HEK293 (cell line): ENCODE data around the gene PTPRN2.

Experiments used
- CTCF ChIA-PET: fragments of 350-600 bp; formaldehyde crosslinking; extraction: SDS; loops from one replicate; lab custom pipeline; 2021; ENCODE audit warnings: antibody characterized with exemption; lab: Yijun Ruan, JAX
- POLR2A ChIA-PET: fragments of 300-600 bp; formaldehyde crosslinking; extraction: SDS; loops from one replicate; lab custom pipeline; 2020; ENCODE audit warnings: antibody characterized with exemption, inconsistent platforms; lab: Yijun Ruan, JAX
- H3K27ac ChIP-seq: fragments of 200-500 bp; sonication (Bioruptor generic); 2 replicates; pipeline ENCODE4 v1.5.1; 2014; ENCODE audit warnings: low read depth, low read length, control low read depth, inconsistent platforms; ENCODE audit errors: extremely low read depth
- H3K36me3 ChIP-seq, 2 experiments: fragments of 200-500 bp in 1 of 2; sonication (Bioruptor generic) in 1 of 2; 1 replicate in 1 of 2; 2 replicates in 1 of 2; pipeline ENCODE4 v1.5.1; 2014 to 2017; ENCODE audit warnings: inconsistent platforms in 2 of 2, low read length in 2 of 2; ENCODE audit not compliant: control insufficient read depth in 2 of 2, insufficient read depth in 1 of 2
- H3K4me1 ChIP-seq: fragments of 200-500 bp; sonication (Bioruptor generic); 2 replicates; pipeline ENCODE4 v1.5.1; 2014; ENCODE audit warnings: mild to moderate bottlenecking, low read length, inconsistent platforms; ENCODE audit not compliant: control insufficient read depth, insufficient read depth
- H3K4me3 ChIP-seq: 2 replicates; pipeline ENCODE4 v1.5.1; 2011; ENCODE audit warnings: low read depth, mild to moderate bottlenecking, control low read depth, low read length, moderate library complexity
- H3K9me3 ChIP-seq: fragments of 200-500 bp; sonication (Bioruptor generic); 2 replicates; pipeline ENCODE4 v1.5.1; 2014; ENCODE audit warnings: low read depth, low read length, inconsistent platforms; ENCODE audit not compliant: control insufficient read depth, insufficient read depth
- IKZF3 ChIP-seq: fragments of 450-650 bp; IDR thresholded peaks from 2 replicates; pipeline ENCODE4 v1.5.0; 2018; ENCODE audit warnings: missing biosample characterization, mild to moderate bottlenecking, missing genetic modification characterization, moderate library complexity
- SCRT2 ChIP-seq: fragments of 450-650 bp; formaldehyde crosslinking; IDR thresholded peaks from 2 replicates; pipeline ENCODE4 v1.5.1; 2016; ENCODE audit warnings: missing biosample characterization, missing genetic modification characterization
- SP2 ChIP-seq: fragments of 450-650 bp; formaldehyde crosslinking; IDR thresholded peaks from 2 replicates; pipeline ENCODE4 v1.5.1; 2016; ENCODE audit warnings: missing biosample characterization, missing genetic modification characterization
- TRIM28 ChIP-seq: IDR thresholded peaks from 2 replicates; pipeline ENCODE4 v1.6.1; 2011; ENCODE audit warnings: low read length, control low read depth, borderline replicate concordance
- ZBTB21 ChIP-seq: fragments of 450-650 bp; formaldehyde crosslinking; IDR thresholded peaks from 2 replicates; pipeline ENCODE4 v1.5.1; 2017; ENCODE audit warnings: missing biosample characterization, missing genetic modification characterization
- ZBTB8A ChIP-seq: fragments of 450-650 bp; formaldehyde crosslinking; IDR thresholded peaks from 2 replicates; pipeline ENCODE4 v1.5.1; 2016; ENCODE audit warnings: missing biosample characterization, missing genetic modification characterization
- ZNF121 ChIP-seq: fragments of 450-650 bp; formaldehyde crosslinking; IDR thresholded peaks from 2 replicates; pipeline ENCODE4 v1.5.1; 2016; ENCODE audit warnings: missing biosample characterization, missing genetic modification characterization
- ZNF211 ChIP-seq: fragments of 450-650 bp; formaldehyde crosslinking; IDR thresholded peaks from 2 replicates; pipeline ENCODE4 v1.5.1; 2016; ENCODE audit warnings: low read depth, missing biosample characterization, missing genetic modification characterization
- ZNF24 ChIP-seq: fragments of 450-650 bp; formaldehyde crosslinking; IDR thresholded peaks from 2 replicates; pipeline ENCODE4 v1.5.1; 2016; ENCODE audit warnings: missing biosample characterization, missing genetic modification characterization
- ZNF26 ChIP-seq: fragments of 450-650 bp; formaldehyde crosslinking; IDR thresholded peaks from 2 replicates; pipeline ENCODE4 v1.5.1; 2016; ENCODE audit warnings: missing biosample characterization, missing genetic modification characterization
- ZNF280D ChIP-seq: fragments of 450-650 bp; formaldehyde crosslinking; IDR thresholded peaks from 2 replicates; pipeline ENCODE4 v1.5.1; 2016; ENCODE audit warnings: missing biosample characterization, missing genetic modification characterization
- ZNF366 ChIP-seq: fragments of 450-650 bp; formaldehyde crosslinking; conservative IDR thresholded peaks from 2 replicates; pipeline ENCODE4 v1.5.1; 2016; ENCODE audit warnings: missing biosample characterization, missing genetic modification characterization
- ZNF473 ChIP-seq: fragments of 450-650 bp; formaldehyde crosslinking; IDR thresholded peaks from 2 replicates; pipeline ENCODE4 v1.5.1; 2017; ENCODE audit warnings: missing biosample characterization, missing genetic modification characterization
- ZNF514 ChIP-seq: fragments of 450-650 bp; formaldehyde crosslinking; IDR thresholded peaks from 2 replicates; pipeline ENCODE4 v1.5.1; 2016; ENCODE audit warnings: missing biosample characterization, missing genetic modification characterization
- ZNF629 ChIP-seq: fragments of 450-650 bp; formaldehyde crosslinking; IDR thresholded peaks from 2 replicates; pipeline ENCODE4 v1.5.1; 2017; ENCODE audit warnings: missing biosample characterization, missing genetic modification characterization
- ZNF664 ChIP-seq: fragments of 450-650 bp; formaldehyde crosslinking; IDR thresholded peaks from 2 replicates; pipeline ENCODE4 v1.5.1; 2016; ENCODE audit warnings: missing biosample characterization, missing genetic modification characterization
- ZNF670 ChIP-seq: fragments of 450-650 bp; formaldehyde crosslinking; IDR thresholded peaks from 2 replicates; pipeline ENCODE4 v1.5.1; 2016; ENCODE audit warnings: missing biosample characterization, missing genetic modification characterization, low read depth
- ZNF677 ChIP-seq: fragments of 450-650 bp; IDR thresholded peaks from 2 replicates; pipeline ENCODE4 v1.5.0; 2018; ENCODE audit warnings: missing biosample characterization, mild to moderate bottlenecking, missing genetic modification characterization, moderate library complexity
- ZNF785 ChIP-seq: fragments of 450-650 bp; formaldehyde crosslinking; IDR thresholded peaks from 2 replicates; pipeline ENCODE4 v1.5.1; 2016; ENCODE audit warnings: missing biosample characterization, missing genetic modification characterization
- ZNF843 ChIP-seq: fragments of 450-650 bp; formaldehyde crosslinking; IDR thresholded peaks from 2 replicates; pipeline ENCODE4 v1.5.1; 2016; ENCODE audit warnings: missing biosample characterization, missing genetic modification characterization
- TF ChIP-seq, protein P1 (sequence below): fragments of 450-650 bp; formaldehyde crosslinking; IDR thresholded peaks from 2 replicates; pipeline ENCODE4 v1.5.0; 2017; ENCODE audit warnings: missing biosample characterization, missing genetic modification characterization, borderline replicate concordance
- TF ChIP-seq, protein P2 (sequence below): fragments of 450-650 bp; formaldehyde crosslinking; IDR thresholded peaks from 2 replicates; pipeline ENCODE4 v1.5.1; 2016; ENCODE audit warnings: missing biosample characterization, missing genetic modification characterization
- TF ChIP-seq, protein P3 (sequence below): fragments of 450-650 bp; formaldehyde crosslinking; IDR thresholded peaks from 2 replicates; pipeline ENCODE4 v1.5.1; 2016; ENCODE audit warnings: missing biosample characterization, missing genetic modification characterization, low read depth

The PTPRN2 gene

DNA sequence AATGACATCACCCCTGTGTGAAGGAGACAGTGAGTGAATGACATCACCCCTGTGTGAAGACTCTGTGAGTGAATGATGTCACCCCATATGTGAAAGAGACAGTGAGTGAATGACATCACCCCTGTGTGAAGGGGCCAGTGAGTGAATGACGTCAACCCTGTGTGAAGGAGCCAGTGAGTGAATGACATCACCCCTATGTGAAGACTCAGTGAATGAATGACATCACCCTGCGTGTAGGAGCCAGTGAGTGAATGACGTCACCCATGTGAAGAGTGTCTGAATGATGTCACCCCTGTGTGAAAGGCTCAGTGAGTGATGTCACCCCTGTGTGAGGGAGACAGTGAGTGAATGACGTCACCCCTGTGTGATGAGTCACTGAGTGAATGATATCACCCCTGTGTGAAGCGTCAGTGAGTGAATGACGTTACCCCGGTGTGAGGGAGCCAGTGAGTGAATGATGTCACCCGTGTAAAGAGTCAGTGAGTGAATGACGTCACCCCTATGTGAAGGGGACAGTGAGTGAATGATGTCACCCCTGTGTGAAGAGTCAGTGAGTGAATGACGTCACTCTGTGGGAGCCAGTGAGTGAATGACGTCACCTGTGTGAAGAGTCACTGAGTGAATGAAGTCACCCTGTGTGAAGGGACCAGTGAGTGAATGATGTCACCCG lies 478.1 kb downstream of the PTPRN2 start (continued):
- TF ChIP-seq, protein P1, sequence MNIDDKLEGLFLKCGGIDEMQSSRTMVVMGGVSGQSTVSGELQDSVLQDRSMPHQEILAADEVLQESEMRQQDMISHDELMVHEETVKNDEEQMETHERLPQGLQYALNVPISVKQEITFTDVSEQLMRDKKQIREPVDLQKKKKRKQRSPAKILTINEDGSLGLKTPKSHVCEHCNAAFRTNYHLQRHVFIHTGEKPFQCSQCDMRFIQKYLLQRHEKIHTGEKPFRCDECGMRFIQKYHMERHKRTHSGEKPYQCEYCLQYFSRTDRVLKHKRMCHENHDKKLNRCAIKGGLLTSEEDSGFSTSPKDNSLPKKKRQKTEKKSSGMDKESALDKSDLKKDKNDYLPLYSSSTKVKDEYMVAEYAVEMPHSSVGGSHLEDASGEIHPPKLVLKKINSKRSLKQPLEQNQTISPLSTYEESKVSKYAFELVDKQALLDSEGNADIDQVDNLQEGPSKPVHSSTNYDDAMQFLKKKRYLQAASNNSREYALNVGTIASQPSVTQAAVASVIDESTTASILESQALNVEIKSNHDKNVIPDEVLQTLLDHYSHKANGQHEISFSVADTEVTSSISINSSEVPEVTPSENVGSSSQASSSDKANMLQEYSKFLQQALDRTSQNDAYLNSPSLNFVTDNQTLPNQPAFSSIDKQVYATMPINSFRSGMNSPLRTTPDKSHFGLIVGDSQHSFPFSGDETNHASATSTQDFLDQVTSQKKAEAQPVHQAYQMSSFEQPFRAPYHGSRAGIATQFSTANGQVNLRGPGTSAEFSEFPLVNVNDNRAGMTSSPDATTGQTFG (tag by site-specific recombination) = peak; percentile 92
- TF ChIP-seq ZNF670 (tag by site-specific recombination) (peak; percentile 12; the same call in 1 of the 2 replicates), ZNF473 (tag by site-specific recombination) (peak; percentile 79), ZBTB8A (tag by site-specific recombination) (no peak), ZNF677 (tag by site-specific recombination) (no peak), ZNF514 (tag by site-specific recombination) (no peak), ZNF26 (tag by site-specific recombination) (0 out of 2 replicates have a peak, but pooled peaks have one; percentile 19), ZNF785 (tag by site-specific recombination) (0 out of 2 replicates have a peak, but pooled peaks have one; percentile 13), ZNF211 (tag by site-specific recombination) (no peak), ZNF843 (tag by site-specific recombination) (no peak), IKZF3 (no peak), ZNF366 (tag by site-specific recombination) (peak; percentile 56)
- TF ChIP-seq, protein P2, sequence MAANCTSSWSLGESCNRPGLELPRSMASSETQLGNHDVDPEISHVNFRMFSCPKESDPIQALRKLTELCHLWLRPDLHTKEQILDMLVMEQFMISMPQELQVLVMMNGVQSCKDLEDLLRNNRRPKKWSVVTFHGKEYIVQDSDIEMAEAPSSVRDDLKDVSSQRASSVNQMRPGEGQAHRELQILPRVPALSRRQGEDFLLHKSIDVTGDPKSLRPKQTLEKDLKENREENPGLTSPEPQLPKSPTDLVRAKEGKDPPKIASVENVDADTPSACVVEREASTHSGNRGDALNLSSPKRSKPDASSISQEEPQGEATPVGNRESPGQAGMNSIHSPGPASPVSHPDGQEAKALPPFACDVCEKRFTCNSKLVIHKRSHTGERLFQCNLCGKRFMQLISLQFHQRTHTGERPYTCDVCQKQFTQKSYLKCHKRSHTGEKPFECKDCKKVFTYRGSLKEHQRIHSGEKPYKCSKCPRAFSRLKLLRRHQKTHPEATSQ (tag by site-specific recombination) = 0 out of 2 replicates have a peak, but pooled peaks have one; percentile 17

GRCh38 chr7:158108646-158109293 lies 478.9 kb downstream of the PTPRN2 start:
- ChIA-PET POLR2A (no interaction called here), CTCF (no interaction called here)
- no peaks in the 10 kb centered on the region for H3K4me1 ChIP-seq
- H3K4me3 ChIP-seq = no peak overlapping the region
- H3K27ac ChIP-seq = no peak overlapping the region
- no peaks in the 10 kb centered on the region for H3K9me3 ChIP-seq
- peak; percentile 85 for TF ChIP-seq ZNF629 (tag by site-specific recombination)
- no peak for TF ChIP-seq ZNF664
- peak; percentile 22; the same call in 1 of the 2 replicates for TF ChIP-seq SP2 (tag by site-specific recombination)
- TF ChIP-seq ZBTB21 = peak; percentile 96
- TF ChIP-seq ZNF121 (tag by site-specific recombination) = no peak
- TF ChIP-seq, protein P3, sequence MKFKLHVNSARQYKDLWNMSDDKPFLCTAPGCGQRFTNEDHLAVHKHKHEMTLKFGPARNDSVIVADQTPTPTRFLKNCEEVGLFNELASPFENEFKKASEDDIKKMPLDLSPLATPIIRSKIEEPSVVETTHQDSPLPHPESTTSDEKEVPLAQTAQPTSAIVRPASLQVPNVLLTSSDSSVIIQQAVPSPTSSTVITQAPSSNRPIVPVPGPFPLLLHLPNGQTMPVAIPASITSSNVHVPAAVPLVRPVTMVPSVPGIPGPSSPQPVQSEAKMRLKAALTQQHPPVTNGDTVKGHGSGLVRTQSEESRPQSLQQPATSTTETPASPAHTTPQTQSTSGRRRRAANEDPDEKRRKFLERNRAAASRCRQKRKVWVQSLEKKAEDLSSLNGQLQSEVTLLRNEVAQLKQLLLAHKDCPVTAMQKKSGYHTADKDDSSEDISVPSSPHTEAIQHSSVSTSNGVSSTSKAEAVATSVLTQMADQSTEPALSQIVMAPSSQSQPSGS (tag by site-specific recombination) = peak; percentile 98
- 0 out of 2 replicates have a peak, but pooled peaks have one; percentile 40 for TF ChIP-seq ZNF280D (tag by site-specific recombination)
- TF ChIP-seq TRIM28 = peak; percentile 53; the same call in 1 of the 2 replicates
- peak; percentile 36; the same call in 1 of the 2 replicates for TF ChIP-seq SCRT2
- peak; percentile 54; the same call in 1 of the 2 replicates for TF ChIP-seq ZNF24 (tag by site-specific recombination)
- no peaks in the 10 kb centered on the region for H3K36me3 ChIP-seq
